AG10803 (cell line): ENCODE results near the gene EBNA1BP2.

Source experiments
- DNase-seq: peaks from one replicate; pipeline ENCODE4 v3.0.0; 2010; ENCODE audit warnings: low read depth
- H3K4me3 ChIP-seq: 2 replicates; pipeline ENCODE4 v1.5.1; 2011; ENCODE audit warnings: mild to moderate bottlenecking, low read length, control low read depth
- CTCF ChIP-seq: conservative IDR thresholded peaks from 2 replicates; pipeline ENCODE4 v1.5.1; 2011; ENCODE audit warnings: mild to moderate bottlenecking, low read length, control low read depth, inconsistent platforms

Gene EBNA1BP2

GRCh38 chr1:43137445-43138052, 34.5 kb downstream of the EBNA1BP2 start:
- DNase-seq: no peak
- no peak for TF ChIP-seq CTCF
- no peak overlapping the region for H3K4me3 ChIP-seq

DNA sequence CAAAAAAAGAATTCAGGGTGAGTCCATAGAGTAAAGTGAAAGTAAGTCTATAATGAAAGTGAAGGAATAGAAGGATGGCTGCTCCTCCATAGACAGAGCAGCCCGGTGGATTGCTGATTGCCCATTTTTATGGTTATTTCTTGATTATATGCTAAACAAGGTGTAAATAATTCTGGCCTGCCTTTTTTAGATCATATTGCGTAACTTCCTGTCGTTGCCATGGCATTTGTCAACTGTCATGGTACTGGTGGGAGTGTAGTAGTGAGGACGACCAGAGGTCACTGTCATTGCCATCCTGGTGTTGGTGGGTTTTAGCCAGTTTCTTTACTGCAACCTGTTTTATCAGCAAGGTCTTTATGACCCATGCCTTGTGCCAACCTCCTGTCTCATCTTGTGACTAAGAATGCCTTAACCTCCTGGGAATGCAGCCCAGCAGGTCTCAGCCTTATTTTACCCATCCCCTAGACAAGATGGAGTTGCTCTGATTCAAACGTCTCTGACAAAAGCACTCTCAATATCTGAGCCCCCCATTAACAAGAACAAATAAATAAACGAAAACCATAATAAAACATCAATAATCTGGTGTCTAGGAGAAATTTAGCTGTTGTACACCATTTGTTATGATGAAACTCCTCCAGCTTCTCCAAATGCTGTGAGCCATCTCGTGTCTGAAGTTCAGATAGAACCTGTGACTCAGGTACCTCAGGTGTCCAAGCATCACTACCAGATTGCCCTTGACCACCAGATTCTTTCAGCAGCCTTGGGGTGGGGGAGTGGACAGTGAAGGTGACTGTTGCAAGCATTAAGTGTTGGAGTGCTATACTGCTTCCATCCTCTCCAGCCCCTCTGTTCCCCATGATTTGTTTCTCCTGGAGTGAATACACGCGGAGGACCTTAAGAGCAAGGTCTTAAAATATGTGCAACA, 36.0 kb downstream of the EBNA1BP2 start:
- no peak for DNase-seq
- no peak for TF ChIP-seq CTCF
- H3K4me3 ChIP-seq: no peak overlapping the region

- no peak for DNase-seq
- no peak overlapping the region for H3K4me3 ChIP-seq
- TF ChIP-seq CTCF: no peak
Observed at GRCh38 chr1:43134640-43135039, 37.5 kb downstream of the EBNA1BP2 start.

- TF ChIP-seq CTCF: no peak
- no peak for DNase-seq
Observed at GRCh38 chr1:43134068-43134467, 38.0 kb downstream of the EBNA1BP2 start.

DNA sequence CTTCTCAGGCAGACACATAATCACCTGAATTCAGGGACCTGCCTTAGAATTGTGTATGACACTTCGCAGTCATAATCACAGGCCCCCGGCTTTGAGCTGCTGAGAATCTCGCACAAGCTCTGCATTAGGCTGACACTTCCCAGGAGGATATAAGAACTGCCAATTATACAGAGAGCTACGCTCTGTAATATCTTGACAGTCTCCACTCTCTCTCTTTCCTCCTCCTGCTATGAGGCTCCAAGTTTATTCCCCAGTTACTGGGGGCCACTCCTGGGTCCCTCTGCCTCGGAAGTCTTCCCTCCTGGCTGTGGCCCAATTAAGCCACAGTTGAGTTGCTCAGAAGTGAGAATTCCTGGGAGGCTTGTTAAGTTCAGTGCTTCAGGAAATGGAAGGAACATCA, 42.7 kb downstream of the EBNA1BP2 start:
- no peak for DNase-seq
- no peak overlapping the region for H3K4me3 ChIP-seq
- no peak for TF ChIP-seq CTCF

More at GRCh38 chr1:43134068-43134467, 38.0 kb downstream of the EBNA1BP2 start:
- H3K4me3 ChIP-seq: no peak overlapping the region

DNA sequence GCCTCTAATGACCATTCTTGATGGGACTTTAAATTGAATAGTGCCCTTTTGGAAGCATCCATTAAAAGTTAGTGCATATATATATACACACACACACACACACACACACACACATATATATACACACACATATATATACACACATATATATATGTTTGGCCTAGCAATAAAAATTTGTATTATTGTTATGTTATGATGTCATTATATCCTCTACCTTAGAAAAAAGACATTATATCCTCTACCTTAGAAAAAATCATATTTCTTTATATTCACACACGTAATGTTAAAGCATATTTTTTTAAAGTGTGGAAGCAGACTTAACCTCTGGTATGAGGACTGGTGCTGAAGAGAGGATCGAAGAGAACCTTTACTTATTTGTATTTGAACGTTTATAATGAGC, 43.3 kb downstream of the EBNA1BP2 start:
- no peak for TF ChIP-seq CTCF
- H3K4me3 ChIP-seq: no peak overlapping the region
- DNase-seq: no peak

- no peak for TF ChIP-seq CTCF
- DNase-seq: no peak
- H3K4me3 ChIP-seq: no peak overlapping the region
Observed at GRCh38 chr1:43123031-43123430, 49.1 kb downstream of the EBNA1BP2 start.
